Adrenal gland (tissue), 12 donors: Measurements from ENCODE around the gene MST1R. TPM values are rescaled to one million over a fixed set of nuclear protein-coding genes. Genes with fewer than 3 reads are reported as not detected.
"Not testable (repeated sequence)": the region's sequence is repeated elsewhere in the genome, so short reads cannot be mapped to it uniquely, and the experiment has no call there.

ENCODE experiments used
- DNase-seq, 7 donors: peaks; one replicate each; pipeline ENCODE4 v3.0.0-alpha.2; 2019 to 2020
- H3K27ac ChIP-seq, 5 donors: fragments of 200-600 bp; sonication (generic) in 4 of 5; 1 replicate in 3 of 5; 2 replicates in 2 of 5; pipeline versions ENCODE4 v1.5.1 to v1.8.0; 2016 to 2020; ENCODE audit warnings: mild to moderate bottlenecking in 1 of 5
- H3K27me3 ChIP-seq: fragments of 200-600 bp; 2 replicates; pipeline ENCODE4 v1.8.0; 2021
- H3K36me3 ChIP-seq, 2 donors: fragments of 200-600 bp; replicated peaks in 1 of 2; 1 replicate in 1 of 2; 2 replicates in 1 of 2; pipeline versions ENCODE4 v1.5.1 to v1.8.0; 2018 to 2022
- H3K4me1 ChIP-seq, 2 donors: fragments of 200-600 bp; replicated peaks in 1 of 2; 1 replicate in 1 of 2; 2 replicates in 1 of 2; pipeline versions ENCODE4 v1.5.1 to v1.8.0; 2018 to 2021
- H3K4me3 ChIP-seq, 4 donors: fragments of 200-600 bp; sonication (generic) in 3 of 4; one replicate each; pipeline ENCODE4 v1.5.1; 2016 to 2018
- H3K9me3 ChIP-seq, 3 donors: fragments of 200-600 bp; sonication (generic) in 1 of 3; replicated peaks in 1 of 3; 1 replicate in 2 of 3; 2 replicates in 1 of 3; pipeline versions ENCODE4 v1.5.1 to v1.8.0; 2016 to 2021
- CTCF ChIP-seq, 6 experiments: fragments of 450-650 bp in 4 of 6; fragments of 200-600 bp in 2 of 6; sonication (generic) in 1 of 6; IDR thresholded peaks; 1 replicate in 5 of 6; 2 replicates in 1 of 6; pipeline versions ENCODE4 v1.5.1 to v1.8.0; 2016 to 2021; ENCODE audit warnings: antibody characterized with exemption in 6 of 6, mild to moderate bottlenecking in 2 of 6, moderate library complexity in 1 of 6
- POLR2A ChIP-seq, 2 donors: fragments of 450-650 bp; IDR thresholded peaks; one replicate each; pipeline ENCODE4 v1.6.1; 2017; ENCODE audit warnings: antibody characterized with exemption in 2 of 2, mild to moderate bottlenecking in 2 of 2, moderate library complexity in 1 of 2
- WGBS, 4 donors: extraction: QIAGEN DNeasy Blood & Tissue Kit in 2 of 4; methylation state at CpG; one replicate each; pipeline versions ENCODE4 v1.1.5 to v1.1.7; 2013 to 2017; 5-methylcytosine and 5-hydroxymethylcytosine counted together
- intact Hi-C, 2 donors: fragments of 100-400 bp; cut with DNase I; formaldehyde crosslinking; loops; one replicate each; pipeline versions ENCODE4 v1.14.1 to v1.15.0; 2022 to 2023
- polyA plus RNA-seq, 3 donors: library from polyadenylated mRNA; stranded (reverse); fragments of 200-250 nt in 2 of 3; fragments of 350-450 nt in 1 of 3; fragmentation: Illumina TruSeq in 1 of 3; extraction: RNeasy Lipid Tissue Mini Kit (QIAGEN cat#74804) in 1 of 3; gene quantifications; one replicate each; pipeline ENCODE4 v1.2.3, GENCODE V29; 2013 to 2014
- total RNA-seq, 9 donors: library from RNA; depleted of rRNA in 4 of 9; stranded (reverse); fragments of >200 nt in 4 of 9; fragments of 120-200 nt in 1 of 9; fragmentation: NEBNext Ultra II Directional in 1 of 9; extraction: Animal tissue kit (Norgen Biotek cat#: 25700) in 1 of 9; gene quantifications; one replicate each; pipeline versions ENCODE4 v1.1.0 to v1.2.4, GENCODE V29; 2013 to 2023
- donor health status: healthy with polysubstance abuse.
- donor health status: Bipolar disorder and iron deficiency.
- donor health status: DM: yes; HTN: yes; CAD: no.
- donor health status: DM: no; HTN: no; CAD: no.
- donor health status: DM: no; HTN: no; CAD: no.
- donor health status: DM: yes; HTN: yes; CAD: no.

The MST1R gene
- total and polyA plus RNA-seq, 12 donors = 0.18 to 2.5 (median 0.65) TPM; not detected in 1

GRCh38 chr3:49911124-49911420 is 7.4 kb upstream of the MST1R start:
- TF ChIP-seq CTCF (IDR thresholded peaks at IDR 0.05) (no peak), POLR2A (IDR thresholded peaks at IDR 0.05) (no peak)
- intact Hi-C loops = no loop called here
- Histone ChIP-seq H3K27me3 (no peaks in the 10 kb centered on the region), H3K4me1 (no peaks in the 10 kb centered on the region), H3K27ac (no peak overlapping the region), H3K4me3 (no peak overlapping the region), H3K36me3 (peaks cover 0 to 21% of the 10 kb centered on the region in 2 donors), H3K9me3 (no peaks in the 10 kb centered on the region)
- no peak for DNase-seq
- 92 to 100% (median 94%) methylated on average over 2 of the region's 2 CpGs for WGBS, 4 donors

GRCh38 chr3:49910409-49911123 is 6.9 kb upstream of the MST1R start:
- intact Hi-C loops = no loop called here
- no peak for TF ChIP-seq POLR2A (IDR thresholded peaks at IDR 0.05)
- TF ChIP-seq CTCF (IDR thresholded peaks at IDR 0.05) = no peak
- Histone ChIP-seq H3K27ac (no peak overlapping the region), H3K4me3 (no peak overlapping the region), H3K9me3 (no peaks in the 10 kb centered on the region), H3K27me3 (no peaks in the 10 kb centered on the region), H3K4me1 (no peaks in the 10 kb centered on the region), H3K36me3 (peaks cover 0 to 21% of the 10 kb centered on the region in 2 donors)
- WGBS, 4 donors = 83 to 87% (median 86%) methylated on average over 25 to 48 of the region's 48 CpGs
- no peak for DNase-seq

GRCh38 chr3:49908373-49909199 is 4.9 kb upstream of the MST1R start:
- H3K4me1 ChIP-seq = no peaks in the 10 kb centered on the region
- no peaks in the 10 kb centered on the region for H3K9me3 ChIP-seq
- H3K27ac ChIP-seq = no peak overlapping the region
- DNase-seq = no peak
- WGBS, 4 donors = 83 to 93% (median 91%) methylated on average over 12 to 14 of the region's 14 CpGs
- H3K27me3 ChIP-seq = no peaks in the 10 kb centered on the region
- TF ChIP-seq CTCF (IDR thresholded peaks at IDR 0.05) (no peak), POLR2A (IDR thresholded peaks at IDR 0.05) (no peak)
- no peak overlapping the region for H3K4me3 ChIP-seq
- intact Hi-C loops = loop anchor here (5.0 to 10.0 kb wide), 2 partner anchors 104 to 196 kb away; partner anchors contain the start of gene INKA1 (in 1 of the 2)
- peaks cover 0 to 21% of the 10 kb centered on the region in 2 donors for H3K36me3 ChIP-seq

GRCh38 chr3:49906073-49906743 is 2.5 kb upstream of the MST1R start:
- TF ChIP-seq POLR2A (IDR thresholded peaks at IDR 0.05) (no peak), CTCF (IDR thresholded peaks at IDR 0.05) (peak; percentile 28 to 66 (median 60))
- peak overlapping the region in 1 of 5 donors; percentile 10 for H3K27ac ChIP-seq
- WGBS, 4 donors = 20 to 43% (median 27%) methylated on average over 7 to 15 of the region's 15 CpGs
- intact Hi-C loops = loop anchor here (2.0 to 10.0 kb wide), 3 partner anchors 101 to 194 kb away; partner anchors contain the start of gene INKA1 (in 2 of the 2)
- peak in 3 of 7 donors; percentile 27 to 44 (median 44) for DNase-seq
- H3K4me1 ChIP-seq = no peaks in the 10 kb centered on the region
- H3K36me3 ChIP-seq = peaks cover 0 to 6% of the 10 kb centered on the region in 2 donors
- H3K27me3 ChIP-seq = no peaks in the 10 kb centered on the region
- peak overlapping the region in 1 of 4 donors; percentile 41 for H3K4me3 ChIP-seq
- no peaks in the 10 kb centered on the region for H3K9me3 ChIP-seq

- H3K9me3 ChIP-seq, H3K4me3 ChIP-seq, H3K4me1 ChIP-seq, H3K27me3 ChIP-seq, H3K27ac ChIP-seq, DNase-seq, H3K36me3 ChIP-seq: not testable (repeated sequence)
- intact Hi-C loops = loop anchor here in 1 of 2 donors (10.0 kb wide), 1 partner anchor 100 kb away; the partner anchor contains the start of gene INKA1
- WGBS, 4 donors = 97 to 99% (median 98%) methylated on average over 10 to 13 of the region's 13 CpGs
These were observed 775 bp upstream of the MST1R start for GRCh38 chr3:49904448-49904847.
